Measurements from ENCODE around the gene GSK3B. TPM values are rescaled to one million over a fixed set of nuclear protein-coding genes. Genes with fewer than 3 reads are reported as not detected.

Gene GSK3B
- total and polyA plus RNA-seq, 2 experiments from 2014 or later = 18.1 to 48.8 TPM

GRCh38 chr3:119808244-119808643 lies 286.0 kb downstream of the GSK3B start:
- H3K27me3 ChIP-seq = no peaks in the 10 kb centered on the region
- 97% methylated on average over 4 of the region's 4 CpGs for WGBS (ENCODE audit: low lambda C conversion rate, missing lambda C conversion rate)
- no peaks in the 10 kb centered on the region for H4K20me1 ChIP-seq (ENCODE audit: insufficient read depth, poor library complexity, severe bottlenecking)
- H3K4me3 ChIP-seq = no peak overlapping the region
- TF ChIP-seq EZH2 (IDR thresholded peaks at IDR 0.05; ENCODE audit: borderline replicate concordance) = no peak
- TF ChIP-seq EZH2phosphoT487 (IDR thresholded peaks at IDR 0.05; ENCODE audit: low read depth, severe bottlenecking, unreplicated experiment) = no peak
- TF ChIP-seq, protein P1, sequence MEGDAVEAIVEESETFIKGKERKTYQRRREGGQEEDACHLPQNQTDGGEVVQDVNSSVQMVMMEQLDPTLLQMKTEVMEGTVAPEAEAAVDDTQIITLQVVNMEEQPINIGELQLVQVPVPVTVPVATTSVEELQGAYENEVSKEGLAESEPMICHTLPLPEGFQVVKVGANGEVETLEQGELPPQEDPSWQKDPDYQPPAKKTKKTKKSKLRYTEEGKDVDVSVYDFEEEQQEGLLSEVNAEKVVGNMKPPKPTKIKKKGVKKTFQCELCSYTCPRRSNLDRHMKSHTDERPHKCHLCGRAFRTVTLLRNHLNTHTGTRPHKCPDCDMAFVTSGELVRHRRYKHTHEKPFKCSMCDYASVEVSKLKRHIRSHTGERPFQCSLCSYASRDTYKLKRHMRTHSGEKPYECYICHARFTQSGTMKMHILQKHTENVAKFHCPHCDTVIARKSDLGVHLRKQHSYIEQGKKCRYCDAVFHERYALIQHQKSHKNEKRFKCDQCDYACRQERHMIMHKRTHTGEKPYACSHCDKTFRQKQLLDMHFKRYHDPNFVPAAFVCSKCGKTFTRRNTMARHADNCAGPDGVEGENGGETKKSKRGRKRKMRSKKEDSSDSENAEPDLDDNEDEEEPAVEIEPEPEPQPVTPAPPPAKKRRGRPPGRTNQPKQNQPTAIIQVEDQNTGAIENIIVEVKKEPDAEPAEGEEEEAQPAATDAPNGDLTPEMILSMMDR (IDR thresholded peaks at IDR 0.05; ENCODE audit: poor library complexity) = no peak
- H2AFZ ChIP-seq = no peak overlapping the region
- no peak for DNase-seq (ENCODE audit: low spot score)
- no peaks in the 10 kb centered on the region for H3K9me3 ChIP-seq (ENCODE audit: low read depth)
- no peaks in the 10 kb centered on the region for H3K36me3 ChIP-seq (replicated peaks; ENCODE audit: insufficient read depth, low read depth)
- no peaks in the 10 kb centered on the region for H3K79me2 ChIP-seq
- H3K27ac ChIP-seq = no peak overlapping the region
- no peak overlapping the region for H3K4me2 ChIP-seq
- H3K9me2 ChIP-seq (replicated peaks; ENCODE audit: insufficient read depth) = no peaks in the 10 kb centered on the region
- no peaks in the 10 kb centered on the region for H3K4me1 ChIP-seq (ENCODE audit: insufficient read depth)

DNA sequence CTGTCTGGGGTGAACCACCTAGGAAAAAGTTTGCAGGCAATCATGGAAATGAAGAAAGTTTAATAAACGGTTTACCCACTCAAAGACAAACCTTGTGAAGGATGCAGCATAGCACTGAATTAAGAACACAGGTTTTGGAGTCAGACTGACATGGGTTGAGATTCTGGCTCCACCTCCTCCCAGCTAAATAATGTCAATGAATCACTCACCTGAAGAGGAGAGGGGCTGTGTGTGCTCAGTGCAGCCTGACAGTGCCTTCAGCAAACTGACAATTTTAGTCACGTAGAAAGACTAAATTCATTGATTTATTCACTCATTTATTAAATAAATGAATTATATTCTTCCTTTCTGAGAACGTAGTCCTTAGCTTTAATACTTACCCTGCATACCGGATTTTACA lies 293.4 kb downstream of the GSK3B start:
- no peak overlapping the region for H3K4me3 ChIP-seq
- peaks cover 11% of the 10 kb centered on the region for H3K4me1 ChIP-seq (ENCODE audit: insufficient read depth)
- H4K20me1 ChIP-seq (ENCODE audit: insufficient read depth, poor library complexity, severe bottlenecking) = no peaks in the 10 kb centered on the region
- no peak overlapping the region for H2AFZ ChIP-seq
- no peaks in the 10 kb centered on the region for H3K79me2 ChIP-seq
- H3K9me3 ChIP-seq (ENCODE audit: low read depth) = no peaks in the 10 kb centered on the region
- no peak overlapping the region for H3K4me2 ChIP-seq
- 65% methylated on average over 4 of the region's 4 CpGs for WGBS (ENCODE audit: low lambda C conversion rate, missing lambda C conversion rate)
- DNase-seq (ENCODE audit: low spot score) = no peak
- H3K36me3 ChIP-seq (replicated peaks; ENCODE audit: insufficient read depth, low read depth) = no peaks in the 10 kb centered on the region
- H3K27ac ChIP-seq = no peak overlapping the region
- H3K27me3 ChIP-seq = no peaks in the 10 kb centered on the region
- TF ChIP-seq, protein P1 (IDR thresholded peaks at IDR 0.05; ENCODE audit: poor library complexity) = no peak
- TF ChIP-seq EZH2 (IDR thresholded peaks at IDR 0.05; ENCODE audit: borderline replicate concordance) (no peak), EZH2phosphoT487 (IDR thresholded peaks at IDR 0.05; ENCODE audit: low read depth, severe bottlenecking, unreplicated experiment) (no peak)
- no peaks in the 10 kb centered on the region for H3K9me2 ChIP-seq (replicated peaks; ENCODE audit: insufficient read depth)

DNA sequence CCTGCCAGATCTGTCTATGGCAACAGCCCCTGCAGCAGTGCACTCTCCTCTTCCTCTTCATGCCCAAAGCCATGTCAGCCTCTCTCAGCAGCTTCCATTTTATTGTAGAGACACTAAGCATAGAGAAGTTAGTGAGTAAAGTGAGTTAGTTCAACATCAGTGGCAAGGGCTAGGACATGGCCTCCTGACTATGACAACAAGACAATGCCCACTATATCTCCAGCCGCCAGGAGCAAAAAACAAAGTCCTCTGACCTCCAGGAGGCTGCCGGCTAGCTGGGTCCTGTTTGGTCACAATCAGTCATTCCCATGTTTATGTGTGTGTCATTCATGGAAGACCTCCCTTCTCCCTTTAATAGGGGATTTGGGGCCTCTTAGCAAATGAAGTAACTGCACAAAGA lies 297.5 kb downstream of the GSK3B start:
- DNase-seq (ENCODE audit: low spot score) = no peak
- Histone ChIP-seq H3K9me2 (replicated peaks; ENCODE audit: insufficient read depth) (no peaks in the 10 kb centered on the region), H3K4me2 (no peak overlapping the region), H3K36me3 (replicated peaks; ENCODE audit: insufficient read depth, low read depth) (no peaks in the 10 kb centered on the region), H2AFZ (no peak overlapping the region), H3K4me3 (no peak overlapping the region), H3K4me1 (ENCODE audit: insufficient read depth) (peaks cover 22% of the 10 kb centered on the region), H3K9me3 (ENCODE audit: low read depth) (no peaks in the 10 kb centered on the region), H3K79me2 (no peaks in the 10 kb centered on the region), H3K27ac (peak overlapping the region; percentile 85), H3K27me3 (no peaks in the 10 kb centered on the region), H4K20me1 (ENCODE audit: insufficient read depth, poor library complexity, severe bottlenecking) (no peaks in the 10 kb centered on the region)
- 53% methylated on average over 2 of the region's 2 CpGs for WGBS (ENCODE audit: low lambda C conversion rate, missing lambda C conversion rate)
- TF ChIP-seq, protein P1 (IDR thresholded peaks at IDR 0.05; ENCODE audit: poor library complexity) = no peak
- TF ChIP-seq EZH2 (IDR thresholded peaks at IDR 0.05; ENCODE audit: borderline replicate concordance) = no peak
- TF ChIP-seq EZH2phosphoT487 (IDR thresholded peaks at IDR 0.05; ENCODE audit: low read depth, severe bottlenecking, unreplicated experiment) = no peak

- Histone ChIP-seq H3K9me3 (ENCODE audit: low read depth) (no peaks in the 10 kb centered on the region), H3K4me1 (ENCODE audit: insufficient read depth) (peaks cover 22% of the 10 kb centered on the region), H3K27ac (peak overlapping the region; percentile 85), H3K4me2 (peak overlapping the region; percentile 69), H2AFZ (no peak overlapping the region), H3K27me3 (no peaks in the 10 kb centered on the region), H3K36me3 (replicated peaks; ENCODE audit: insufficient read depth, low read depth) (no peaks in the 10 kb centered on the region), H4K20me1 (ENCODE audit: insufficient read depth, poor library complexity, severe bottlenecking) (no peaks in the 10 kb centered on the region), H3K4me3 (no peak overlapping the region), H3K9me2 (replicated peaks; ENCODE audit: insufficient read depth) (no peaks in the 10 kb centered on the region), H3K79me2 (no peaks in the 10 kb centered on the region)
- DNase-seq (ENCODE audit: low spot score) = no peak
- TF ChIP-seq EZH2phosphoT487 (IDR thresholded peaks at IDR 0.05; ENCODE audit: low read depth, severe bottlenecking, unreplicated experiment) (no peak), EZH2 (IDR thresholded peaks at IDR 0.05; ENCODE audit: borderline replicate concordance) (no peak)
- TF ChIP-seq, protein P1 (IDR thresholded peaks at IDR 0.05; ENCODE audit: poor library complexity) = no peak
- 100% methylated on average over 2 of the region's 2 CpGs for WGBS (ENCODE audit: low lambda C conversion rate, missing lambda C conversion rate)
Measured at GRCh38 chr3:119796368-119796767, 297.9 kb downstream of the GSK3B start.

All from hepatocyte (in vitro differentiated cells).